NK-92 (cell line): ENCODE data around the gene ATRNL1.
"Not testable (repeated sequence)": the region's sequence is repeated elsewhere in the genome, so short reads cannot be mapped to it uniquely, and the experiment has no call there.

Source experiments
- DNase-seq: peaks from one replicate; lab custom pipeline; 2025; ENCODE audit not compliant: unreplicated experiment; lab: John Stamatoyannopoulos, UW

ATRNL1 gene

GRCh38 chr10:115745943-115746342, 652.8 kb downstream of the ATRNL1 start:
- DNase-seq = no peak

- no peak for DNase-seq
Observed at GRCh38 chr10:115747811-115748210, 654.6 kb downstream of the ATRNL1 start.

- not testable (repeated sequence) for DNase-seq
Observed at GRCh38 chr10:115758488-115758887, 665.3 kb downstream of the ATRNL1 start.

- DNase-seq = no peak
Observed at GRCh38 chr10:115760131-115760530, 667.0 kb downstream of the ATRNL1 start.

- no peak for DNase-seq
Observed at GRCh38 chr10:115761166-115761565, 668.0 kb downstream of the ATRNL1 start.

GRCh38 chr10:115762029-115762428, 668.9 kb downstream of the ATRNL1 start:
- DNase-seq = no peak

GRCh38 chr10:115771755-115772154, 678.6 kb downstream of the ATRNL1 start:
- DNase-seq = no peak

- no peak for DNase-seq
Observed at GRCh38 chr10:115772606-115773005, 679.4 kb downstream of the ATRNL1 start.

- DNase-seq = no peak
Observed at GRCh38 chr10:115773832-115774231, 680.7 kb downstream of the ATRNL1 start.

- DNase-seq = no peak
Observed at GRCh38 chr10:115774721-115775120, 681.6 kb downstream of the ATRNL1 start.

GRCh38 chr10:115777646-115778045, 684.5 kb downstream of the ATRNL1 start:
- no peak for DNase-seq

- DNase-seq = no peak
Observed at GRCh38 chr10:115790220-115790619, 697.1 kb downstream of the ATRNL1 start.

GRCh38 chr10:115795964-115796363, 702.8 kb downstream of the ATRNL1 start:
- no peak for DNase-seq

- no peak for DNase-seq
Observed at GRCh38 chr10:115801457-115801856, 708.3 kb downstream of the ATRNL1 start.

- DNase-seq = no peak
Observed at GRCh38 chr10:115801992-115802391, 708.8 kb downstream of the ATRNL1 start.

- DNase-seq = no peak
Observed at GRCh38 chr10:115802911-115803310, 709.7 kb downstream of the ATRNL1 start.

GRCh38 chr10:115814542-115814941, 721.4 kb downstream of the ATRNL1 start:
- DNase-seq = no peak

GRCh38 chr10:115818012-115818411, 724.8 kb downstream of the ATRNL1 start:
- no peak for DNase-seq

- DNase-seq = no peak
Observed at GRCh38 chr10:115826396-115826795, 733.2 kb downstream of the ATRNL1 start.

- DNase-seq = no peak
Observed at GRCh38 chr10:115827231-115828009, 734.3 kb downstream of the ATRNL1 start.

- DNase-seq = not testable (repeated sequence)
Observed at GRCh38 chr10:115828182-115828581, 735.0 kb downstream of the ATRNL1 start.

GRCh38 chr10:115829521-115830205, 736.5 kb downstream of the ATRNL1 start:
- no peak for DNase-seq
